ENCODE results near the gene DDX10. TPM values are rescaled to one million over a fixed set of nuclear protein-coding genes. Genes with fewer than 3 reads are reported as not detected.

The DDX10 gene
- total and polyA plus RNA-seq, 10 donors: 17.5 to 39.3 (median 23.0) TPM

GRCh38 chr11:108963118-108963517, 298.2 kb downstream of the DDX10 start:
- Histone ChIP-seq H3K27me3 (replicated peaks in 1 of 7) (no peaks in the 10 kb centered on the region), H3K27ac (no peak overlapping the region), H3K36me3 (no peaks in the 10 kb centered on the region), H3K4me1 (no peaks in the 10 kb centered on the region), H3K9me3 (no peaks in the 10 kb centered on the region), H3K4me3 (no peak overlapping the region)
- DNase-seq: no peak
- intact Hi-C loops (cut with DNase I; ENCODE audit: low total_unique reads): no loop called here
- WGBS, 5 donors: 90 to 96% (median 91%) methylated on average over 4 of the region's 4 CpGs
- TF ChIP-seq POLR2A (IDR thresholded peaks at IDR 0.05): no peak
- TF ChIP-seq CTCF (IDR thresholded peaks at IDR 0.05 in 8 of 11, conservative IDR thresholded peaks at IDR 0.05 in 3 of 11): no peak
- TF ChIP-seq POLR2AphosphoS5 (IDR thresholded peaks at IDR 0.05): no peak

GRCh38 chr11:108965306-108966001, 300.6 kb downstream of the DDX10 start:
- no peak overlapping the region for H3K4me3 ChIP-seq
- WGBS, 5 donors: 49 to 74% (median 61%) methylated on average over 10 of the region's 10 CpGs
- H3K4me1 ChIP-seq: no peaks in the 10 kb centered on the region
- H3K27me3 ChIP-seq (replicated peaks in 1 of 7): no peaks in the 10 kb centered on the region
- intact Hi-C loops (cut with DNase I; ENCODE audit: low total_unique reads): no loop called here
- no peaks in the 10 kb centered on the region for H3K36me3 ChIP-seq
- TF ChIP-seq POLR2AphosphoS5 (IDR thresholded peaks at IDR 0.05): no peak
- H3K27ac ChIP-seq: no peak overlapping the region
- H3K9me3 ChIP-seq: no peaks in the 10 kb centered on the region
- no peak for DNase-seq

GRCh38 chr11:108966206-108966605, 301.3 kb downstream of the DDX10 start:
- Histone ChIP-seq H3K27ac (no peak overlapping the region), H3K27me3 (replicated peaks in 1 of 7) (no peaks in the 10 kb centered on the region), H3K36me3 (no peaks in the 10 kb centered on the region), H3K4me3 (no peak overlapping the region), H3K9me3 (no peaks in the 10 kb centered on the region), H3K4me1 (no peaks in the 10 kb centered on the region)
- intact Hi-C loops (cut with DNase I; ENCODE audit: low total_unique reads): no loop called here
- DNase-seq: no peak
- WGBS, 5 donors: 90 to 98% (median 94%) methylated on average over 4 of the region's 4 CpGs
- TF ChIP-seq POLR2AphosphoS5 (IDR thresholded peaks at IDR 0.05) (no peak), CTCF (IDR thresholded peaks at IDR 0.05 in 8 of 11, conservative IDR thresholded peaks at IDR 0.05 in 3 of 11) (no peak), POLR2A (IDR thresholded peaks at IDR 0.05) (no peak)

GRCh38 chr11:108966978-108967377, 302.1 kb downstream of the DDX10 start:
- H3K9me3 ChIP-seq: no peaks in the 10 kb centered on the region
- TF ChIP-seq CTCF (IDR thresholded peaks at IDR 0.05 in 8 of 11, conservative IDR thresholded peaks at IDR 0.05 in 3 of 11) (no peak), POLR2AphosphoS5 (IDR thresholded peaks at IDR 0.05) (no peak), POLR2A (IDR thresholded peaks at IDR 0.05) (no peak)
- intact Hi-C loops (cut with DNase I; ENCODE audit: low total_unique reads): no loop called here
- no peak overlapping the region for H3K4me3 ChIP-seq
- H3K27me3 ChIP-seq (replicated peaks in 1 of 7): no peaks in the 10 kb centered on the region
- H3K36me3 ChIP-seq: no peaks in the 10 kb centered on the region
- H3K27ac ChIP-seq: no peak overlapping the region
- no peak for DNase-seq
- H3K4me1 ChIP-seq: no peaks in the 10 kb centered on the region
- 47 to 52% (median 50%) methylated on average over 3 of the region's 3 CpGs for whole genome bisulfite sequencing, 5 donors

Measured in spleen (tissue), 11 donors.